Epithelial cell of proximal tubule (primary cell): ENCODE measurements around the gene OR8G5. TPM values are rescaled to one million over a fixed set of nuclear protein-coding genes. Genes with fewer than 3 reads are reported as not detected.
"Not testable (repeated sequence)": the region's sequence is repeated elsewhere in the genome, so short reads cannot be mapped to it uniquely, and the experiment has no call there.

ENCODE experiments used
- DNase-seq: peaks from one replicate; pipeline ENCODE4 v3.0.0-alpha.2; 2011; ENCODE audit warnings: low read depth
- H3K4me3 ChIP-seq: 2 replicates; pipeline ENCODE4 v1.5.1; 2011; ENCODE audit warnings: low read depth, mild to moderate bottlenecking, low read length
- CTCF ChIP-seq: conservative IDR thresholded peaks from 2 replicates; pipeline ENCODE4 v1.5.1; 2012; ENCODE audit warnings: low read depth, mild to moderate bottlenecking, low read length
- total RNA-seq: library from RNA; depleted of rRNA; stranded (reverse); fragments of >200 nt; gene quantifications from 2 replicates; pipeline ENCODE4 v1.2.3, GENCODE V29; 2015

OR8G5 gene
- total RNA-seq, 1 donor from 2014 or later: not detected

GRCh38 chr11:124222407-124222806, 33.8 kb upstream of the OR8G5 start:
- DNase-seq: no peak
- no peak for TF ChIP-seq CTCF
- no peak overlapping the region for H3K4me3 ChIP-seq

DNA sequence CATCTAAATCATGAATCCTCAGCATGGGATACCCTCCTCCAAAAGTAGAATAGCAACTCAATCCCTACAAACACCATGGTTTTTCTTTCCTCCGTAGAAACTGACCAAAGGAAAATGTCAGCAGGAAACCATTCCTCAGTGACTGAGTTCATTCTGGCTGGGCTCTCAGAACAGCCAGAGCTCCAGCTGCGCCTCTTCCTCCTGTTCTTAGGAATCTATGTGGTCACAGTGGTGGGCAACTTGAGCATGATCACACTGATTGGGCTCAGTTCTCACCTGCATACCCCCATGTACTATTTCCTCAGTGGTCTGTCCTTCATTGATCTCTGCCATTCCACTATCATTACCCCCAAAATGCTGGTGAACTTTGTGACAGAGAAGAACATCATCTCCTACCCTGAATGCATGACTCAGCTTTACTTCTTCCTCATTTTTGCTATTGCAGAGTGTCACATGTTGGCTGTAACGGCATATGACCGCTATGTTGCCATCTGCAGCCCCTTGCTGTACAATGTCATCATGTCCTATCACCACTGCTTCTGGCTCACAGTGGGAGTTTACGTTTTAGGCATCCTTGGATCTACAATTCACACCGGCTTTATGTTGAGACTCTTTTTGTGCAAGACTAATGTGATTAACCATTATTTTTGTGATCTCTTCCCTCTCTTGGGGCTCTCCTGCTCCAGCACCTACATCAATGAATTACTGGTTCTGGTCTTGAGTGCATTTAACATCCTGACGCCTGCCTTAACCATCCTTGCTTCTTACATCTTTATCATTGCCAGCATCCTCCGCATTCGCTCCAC, 31.4 kb upstream of the OR8G5 start:
- DNase-seq, H3K4me3 ChIP-seq: not testable (repeated sequence)

DNA sequence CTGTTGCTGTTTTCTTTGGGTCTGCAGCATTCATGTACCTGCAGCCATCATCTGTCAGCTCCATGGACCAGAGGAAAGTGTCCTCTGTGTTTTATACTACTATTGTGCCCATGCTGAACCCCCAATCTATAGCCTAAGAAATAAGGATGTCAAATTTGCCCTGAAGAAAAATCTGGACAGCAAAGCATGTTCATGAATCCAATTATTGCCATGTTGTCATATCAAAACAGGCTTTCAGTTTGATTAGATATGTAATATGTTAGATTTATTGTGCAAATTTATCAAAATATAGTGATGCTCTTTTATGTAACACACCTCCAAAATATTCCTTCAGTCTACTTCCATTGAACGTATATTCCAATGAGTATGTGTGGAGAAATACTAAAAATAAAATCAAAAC, 30.7 kb upstream of the OR8G5 start:
- no peak overlapping the region for H3K4me3 ChIP-seq
- TF ChIP-seq CTCF: no peak
- DNase-seq: no peak

DNA sequence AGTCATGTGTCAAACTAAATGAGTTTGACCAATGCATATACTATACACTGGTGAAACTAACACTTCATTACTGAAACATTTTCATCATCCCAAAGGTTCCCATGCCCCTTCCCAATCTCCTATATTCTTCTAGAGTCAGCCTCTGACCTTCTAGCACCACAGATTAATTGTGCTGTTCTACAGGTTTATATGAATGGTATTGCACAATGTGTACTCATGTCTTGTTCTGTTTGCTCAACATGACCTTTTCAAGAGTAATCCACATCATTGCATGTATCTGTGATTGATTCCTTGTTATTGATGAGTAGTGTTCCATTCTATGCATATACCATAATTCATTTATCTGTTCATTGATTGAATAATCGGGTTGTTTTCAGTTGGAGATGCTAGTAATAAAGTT, 22.8 kb upstream of the OR8G5 start:
- TF ChIP-seq CTCF: no peak
- no peak overlapping the region for H3K4me3 ChIP-seq
- no peak for DNase-seq

DNA sequence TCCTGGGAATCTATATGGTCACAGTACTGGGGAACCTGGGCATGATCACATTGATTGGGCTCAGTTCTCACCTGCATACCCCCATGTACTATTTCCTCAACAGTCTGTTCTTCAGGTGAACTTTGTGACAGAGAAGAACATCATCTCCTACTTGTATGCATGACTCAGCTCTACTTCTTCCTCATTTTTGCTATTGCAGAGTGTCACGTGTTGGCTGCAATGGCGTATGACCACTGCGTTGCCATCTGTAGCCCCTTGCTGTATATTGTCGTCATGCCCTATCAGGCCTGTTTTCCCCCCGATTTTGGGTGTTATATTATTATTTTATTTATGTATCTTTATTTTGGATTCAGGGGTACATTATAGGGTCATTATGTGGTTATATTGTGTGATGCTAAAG, 17.7 kb upstream of the OR8G5 start:
- TF ChIP-seq CTCF: no peak
- H3K4me3 ChIP-seq: no peak overlapping the region
- no peak for DNase-seq

GRCh38 chr11:124240621-124241397, 15.4 kb upstream of the OR8G5 start, which contains the start of gene OR8G1:
TSS of gene OR8G1 (plus strand) at chr11:124241095. CDS start at chr11:124249676, 8,581 bp downstream.
- TF ChIP-seq CTCF: no peak
- H3K4me3 ChIP-seq: no peak within 1 kb of the TSS
- no peak for DNase-seq

DNA sequence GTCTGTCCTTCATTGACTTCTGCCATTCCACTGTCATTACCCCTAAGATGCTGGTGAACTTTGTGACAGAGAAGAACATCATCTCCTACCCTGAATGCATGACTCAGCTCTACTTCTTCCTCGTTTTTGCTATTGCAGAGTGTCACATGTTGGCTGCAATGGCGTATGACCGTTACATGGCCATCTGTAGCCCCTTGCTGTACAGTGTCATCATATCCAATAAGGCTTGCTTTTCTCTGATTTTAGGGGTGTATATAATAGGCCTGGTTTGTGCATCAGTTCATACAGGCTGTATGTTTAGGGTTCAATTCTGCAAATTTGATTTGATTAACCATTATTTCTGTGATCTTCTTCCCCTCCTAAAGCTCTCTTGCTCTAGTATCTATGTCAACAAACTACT, 6.3 kb upstream of the OR8G5 start:
- not testable (repeated sequence) for DNase-seq, H3K4me3 ChIP-seq

DNA sequence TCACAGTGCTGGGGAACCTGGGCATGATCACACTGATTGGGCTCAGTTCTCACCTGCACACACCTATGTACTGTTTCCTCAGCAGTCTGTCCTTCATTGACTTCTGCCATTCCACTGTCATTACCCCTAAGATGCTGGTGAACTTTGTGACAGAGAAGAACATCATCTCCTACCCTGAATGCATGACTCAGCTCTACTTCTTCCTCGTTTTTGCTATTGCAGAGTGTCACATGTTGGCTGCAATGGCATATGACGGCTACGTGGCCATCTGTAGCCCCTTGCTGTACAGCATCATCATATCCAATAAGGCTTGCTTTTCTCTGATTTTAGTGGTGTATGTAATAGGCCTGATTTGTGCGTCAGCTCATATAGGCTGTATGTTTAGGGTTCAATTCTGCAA, 8.9 kb downstream of the OR8G5 start:
- not testable (repeated sequence) for H3K4me3 ChIP-seq, DNase-seq

DNA sequence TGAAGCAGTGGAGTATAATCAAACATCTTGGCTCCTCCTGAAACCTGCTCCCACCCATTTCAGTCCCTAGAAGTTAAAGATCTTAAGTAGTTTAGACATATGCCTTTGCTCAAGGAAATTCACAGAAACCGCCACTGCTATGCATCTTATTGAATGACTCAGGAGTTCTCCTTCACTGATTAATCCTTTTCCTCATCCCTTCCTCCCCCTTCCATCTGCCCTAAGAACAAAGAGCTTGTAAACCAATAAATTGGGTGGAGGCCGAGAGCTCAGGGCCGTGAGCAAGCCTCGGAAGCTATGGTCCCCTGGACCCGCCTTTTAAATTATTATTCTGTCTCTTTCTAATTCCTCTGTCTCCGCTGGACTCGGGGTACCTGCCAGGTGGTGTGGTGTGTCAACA, 14.7 kb downstream of the OR8G5 start:
- H3K4me3 ChIP-seq, DNase-seq: not testable (repeated sequence)
